Measurements from ENCODE around the gene BDH2. TPM values are rescaled to one million over a fixed set of nuclear protein-coding genes. Genes with fewer than 3 reads are reported as not detected.

The BDH2 gene
- total and polyA plus RNA-seq, 2 donors = 61.6 to 78.8 TPM

GRCh38 chr4:103030791-103031190 lies 68.8 kb downstream of the BDH2 start:
- 95% methylated on average over 3 of the region's 3 CpGs for WGBS
- Histone ChIP-seq H3K36me3 (ENCODE audit: insufficient read depth) (peaks cover 2% of the 10 kb centered on the region), H3K27ac (ENCODE audit: low read depth) (no peak overlapping the region), H3K4me3 (ENCODE audit: low read depth, low read length) (no peak overlapping the region), H3K4me1 (ENCODE audit: insufficient read depth) (no peaks in the 10 kb centered on the region)
- no peak for DNase-seq (ENCODE audit: extremely low spot score)

GRCh38 chr4:103029300-103029699 lies 70.3 kb downstream of the BDH2 start:
- DNase-seq (ENCODE audit: extremely low spot score) = no peak
- H3K4me1 ChIP-seq (ENCODE audit: insufficient read depth) = no peaks in the 10 kb centered on the region
- H3K27ac ChIP-seq (ENCODE audit: low read depth) = no peak overlapping the region
- H3K36me3 ChIP-seq (ENCODE audit: insufficient read depth) = peaks cover 2% of the 10 kb centered on the region
- H3K4me3 ChIP-seq (ENCODE audit: low read depth, low read length) = no peak overlapping the region
- 88% methylated on average over 1 of the region's 1 CpG for WGBS

Other genes with a start within 250 kb of the BDH2 start
- gene CISD2, start 230.8 kb downstream of the BDH2 start, total RNA-seq = 36.7 TPM
- 19.2 TPM for gene CISD2, start 230.8 kb downstream of the BDH2 start, polyA plus RNA-seq
- 5.2 TPM for gene SLC9B1, start 80.1 kb downstream of the BDH2 start, total RNA-seq
- gene SLC9B1, start 80.1 kb downstream of the BDH2 start, polyA plus RNA-seq = 0.61 TPM
- 22.8 TPM for gene SLC9B2, start 23.1 kb downstream of the BDH2 start, total RNA-seq
- 14.9 TPM for gene SLC9B2, start 23.1 kb downstream of the BDH2 start, polyA plus RNA-seq
- gene CENPE, start 98.5 kb upstream of the BDH2 start, total RNA-seq = 21.8 TPM
- gene CENPE, start 98.5 kb upstream of the BDH2 start, polyA plus RNA-seq = 0.66 TPM